GM19324 (cell line): ENCODE results near the gene ERGIC3.

Source experiments
- ATAC-seq: cut with Tn5 transposase; IDR thresholded peaks from one replicate; pipeline ENCODE4 v1.9.1; 2021; ENCODE audit warnings: mild to moderate bottlenecking, moderate library complexity; ENCODE audit not compliant: unreplicated experiment, low FRiP score

ERGIC3 gene

GRCh38 chr20:35559042-35559693, 17.3 kb downstream of the ERGIC3 start:
- no peak for ATAC-seq

GRCh38 chr20:35560105-35560511, 18.2 kb downstream of the ERGIC3 start:
- ATAC-seq = no peak

GRCh38 chr20:35560541-35560940, 18.7 kb downstream of the ERGIC3 start:
- ATAC-seq = no peak

- ATAC-seq = no peak
These were observed 19.4 kb downstream of the ERGIC3 start for GRCh38 chr20:35561268-35561667.

- ATAC-seq = no peak
These were observed 19.8 kb downstream of the ERGIC3 start for GRCh38 chr20:35561671-35562070.

- no peak for ATAC-seq
These were observed 20.7 kb downstream of the ERGIC3 start for GRCh38 chr20:35562541-35563110.

- ATAC-seq = no peak
These were observed 22.0 kb downstream of the ERGIC3 start for GRCh38 chr20:35563834-35564233.

GRCh38 chr20:35564905-35565304, 23.0 kb downstream of the ERGIC3 start:
- no peak for ATAC-seq

GRCh38 chr20:35568645-35569044, 26.8 kb downstream of the ERGIC3 start:
- no peak for ATAC-seq

- ATAC-seq = no peak
These were observed 29.7 kb downstream of the ERGIC3 start for GRCh38 chr20:35571555-35571954.

GRCh38 chr20:35572838-35573237, 31.0 kb downstream of the ERGIC3 start:
- no peak for ATAC-seq

GRCh38 chr20:35575958-35576357, 34.1 kb downstream of the ERGIC3 start:
- ATAC-seq = no peak

- ATAC-seq = no peak
These were observed 34.9 kb downstream of the ERGIC3 start for GRCh38 chr20:35576816-35577215.

GRCh38 chr20:35578469-35578868, 36.6 kb downstream of the ERGIC3 start:
- ATAC-seq = no peak

- no peak for ATAC-seq
These were observed 37.3 kb downstream of the ERGIC3 start for GRCh38 chr20:35579196-35579595.

GRCh38 chr20:35582131-35582530, 40.3 kb downstream of the ERGIC3 start:
- no peak for ATAC-seq

- no peak for ATAC-seq
These were observed 41.0 kb downstream of the ERGIC3 start for GRCh38 chr20:35582741-35583404.

GRCh38 chr20:35583636-35584560, 42.0 kb downstream of the ERGIC3 start:
- no peak for ATAC-seq

- no peak for ATAC-seq
These were observed 45.0 kb downstream of the ERGIC3 start for GRCh38 chr20:35586751-35587425.

- ATAC-seq = no peak
These were observed 45.6 kb downstream of the ERGIC3 start for GRCh38 chr20:35587436-35587835.
